GM23338 (cell line): ENCODE data around the gene GPR4.

ENCODE experiments used
- CREB1 ChIP-seq: fragments of 250-450 bp; sonication (Bioruptor Pico); IDR thresholded peaks from 2 replicates; pipeline ENCODE4 v1.5.0; 2020; ENCODE audit warnings: low read depth, mild to moderate bottlenecking, moderate library complexity
- CTCF ChIP-seq, 2 experiments: fragments of 200-600 bp in 1 of 2; sonication (generic) in 1 of 2; conservative IDR thresholded peaks; 2 replicates each; pipeline versions ENCODE4 v1.5.1 to v1.6.1; 2016 to 2017; ENCODE audit warnings: antibody characterized with exemption in 2 of 2, low read depth in 2 of 2, mild to moderate bottlenecking in 2 of 2, moderate library complexity in 1 of 2
- EZH2 ChIP-seq: fragments of 200-600 bp; sonication (generic); IDR thresholded peaks from one replicate; pipeline ENCODE4 v1.8.0; 2017; ENCODE audit warnings: antibody characterized with exemption, mild to moderate bottlenecking, low read depth; ENCODE audit not compliant: unreplicated experiment
- EZH2phosphoT487 ChIP-seq: fragments of 200-600 bp; sonication (generic); IDR thresholded peaks from one replicate; pipeline ENCODE4 v1.8.1; 2018; ENCODE audit warnings: antibody characterized with exemption; ENCODE audit not compliant: unreplicated experiment
- JUNB ChIP-seq: IDR thresholded peaks from one replicate; pipeline ENCODE4 v1.6.1; 2016; ENCODE audit warnings: antibody characterized with exemption; ENCODE audit not compliant: unreplicated experiment
- POLR2AphosphoS5 ChIP-seq: IDR thresholded peaks from 2 replicates; pipeline ENCODE4 v1.6.1; 2016; ENCODE audit warnings: antibody characterized with exemption, low read depth
- REST ChIP-seq: IDR thresholded peaks from one replicate; pipeline ENCODE4 v1.6.1; 2018; ENCODE audit warnings: antibody characterized with exemption; ENCODE audit not compliant: unreplicated experiment
- STAT1 ChIP-seq: IDR thresholded peaks from one replicate; pipeline ENCODE4 v1.6.1; 2016; ENCODE audit warnings: antibody characterized with exemption; ENCODE audit not compliant: unreplicated experiment
- TF ChIP-seq, protein P1 (sequence below): fragments of 250-450 bp; sonication (Bioruptor Pico); IDR thresholded peaks from 2 replicates; pipeline ENCODE4 v1.5.0; 2020; ENCODE audit warnings: mild to moderate bottlenecking, moderate library complexity

DNA sequence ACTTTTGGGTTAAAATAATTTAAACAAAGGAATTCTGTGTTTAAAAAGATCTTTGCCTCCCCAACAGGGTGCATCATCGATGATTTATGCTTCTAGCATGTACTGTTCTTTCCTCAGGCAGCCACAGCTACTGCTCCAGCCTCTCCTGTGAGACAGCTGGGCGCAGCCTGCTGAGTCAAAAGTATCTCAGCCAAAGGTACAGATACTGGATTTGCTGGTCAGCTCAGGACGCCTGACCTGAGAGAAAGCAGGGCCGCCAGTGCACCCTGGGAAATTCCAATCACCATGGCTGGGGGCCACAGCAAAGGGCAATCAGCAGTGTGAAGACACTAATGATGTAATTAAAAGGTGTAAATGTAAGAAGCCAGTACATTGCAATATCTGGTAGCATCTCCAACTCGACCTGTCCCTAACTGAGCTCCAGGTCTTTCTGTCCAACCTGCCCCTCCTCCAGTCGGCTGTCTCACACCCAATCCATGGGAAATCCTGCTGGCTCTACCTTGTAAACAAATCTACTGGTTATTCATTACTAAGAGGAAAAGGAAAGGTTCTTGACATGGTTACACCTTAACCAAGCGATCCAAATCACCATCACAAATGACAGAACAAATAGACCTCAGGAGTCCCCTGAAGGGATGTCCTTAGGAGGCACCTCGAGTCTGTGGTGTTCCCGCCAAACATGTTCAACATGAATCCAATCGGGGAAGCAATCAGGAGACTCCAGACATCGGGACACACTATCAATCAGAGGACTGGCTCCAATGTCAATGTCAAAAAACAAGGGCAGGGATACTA lies 24.7 kb downstream of the GPR4 start:
- no peak for TF ChIP-seq CTCF (conservative IDR thresholded peaks at IDR 0.05; ENCODE audit: low read depth in 2 of 2)
- TF ChIP-seq POLR2AphosphoS5: no peak
- TF ChIP-seq JUNB: no peak
- no peak for TF ChIP-seq REST
- TF ChIP-seq EZH2phosphoT487: no peak
- TF ChIP-seq EZH2: no peak
- no peak for TF ChIP-seq CREB1 (CRISPR knock-in tag)
- TF ChIP-seq STAT1: no peak
- TF ChIP-seq, protein P1, sequence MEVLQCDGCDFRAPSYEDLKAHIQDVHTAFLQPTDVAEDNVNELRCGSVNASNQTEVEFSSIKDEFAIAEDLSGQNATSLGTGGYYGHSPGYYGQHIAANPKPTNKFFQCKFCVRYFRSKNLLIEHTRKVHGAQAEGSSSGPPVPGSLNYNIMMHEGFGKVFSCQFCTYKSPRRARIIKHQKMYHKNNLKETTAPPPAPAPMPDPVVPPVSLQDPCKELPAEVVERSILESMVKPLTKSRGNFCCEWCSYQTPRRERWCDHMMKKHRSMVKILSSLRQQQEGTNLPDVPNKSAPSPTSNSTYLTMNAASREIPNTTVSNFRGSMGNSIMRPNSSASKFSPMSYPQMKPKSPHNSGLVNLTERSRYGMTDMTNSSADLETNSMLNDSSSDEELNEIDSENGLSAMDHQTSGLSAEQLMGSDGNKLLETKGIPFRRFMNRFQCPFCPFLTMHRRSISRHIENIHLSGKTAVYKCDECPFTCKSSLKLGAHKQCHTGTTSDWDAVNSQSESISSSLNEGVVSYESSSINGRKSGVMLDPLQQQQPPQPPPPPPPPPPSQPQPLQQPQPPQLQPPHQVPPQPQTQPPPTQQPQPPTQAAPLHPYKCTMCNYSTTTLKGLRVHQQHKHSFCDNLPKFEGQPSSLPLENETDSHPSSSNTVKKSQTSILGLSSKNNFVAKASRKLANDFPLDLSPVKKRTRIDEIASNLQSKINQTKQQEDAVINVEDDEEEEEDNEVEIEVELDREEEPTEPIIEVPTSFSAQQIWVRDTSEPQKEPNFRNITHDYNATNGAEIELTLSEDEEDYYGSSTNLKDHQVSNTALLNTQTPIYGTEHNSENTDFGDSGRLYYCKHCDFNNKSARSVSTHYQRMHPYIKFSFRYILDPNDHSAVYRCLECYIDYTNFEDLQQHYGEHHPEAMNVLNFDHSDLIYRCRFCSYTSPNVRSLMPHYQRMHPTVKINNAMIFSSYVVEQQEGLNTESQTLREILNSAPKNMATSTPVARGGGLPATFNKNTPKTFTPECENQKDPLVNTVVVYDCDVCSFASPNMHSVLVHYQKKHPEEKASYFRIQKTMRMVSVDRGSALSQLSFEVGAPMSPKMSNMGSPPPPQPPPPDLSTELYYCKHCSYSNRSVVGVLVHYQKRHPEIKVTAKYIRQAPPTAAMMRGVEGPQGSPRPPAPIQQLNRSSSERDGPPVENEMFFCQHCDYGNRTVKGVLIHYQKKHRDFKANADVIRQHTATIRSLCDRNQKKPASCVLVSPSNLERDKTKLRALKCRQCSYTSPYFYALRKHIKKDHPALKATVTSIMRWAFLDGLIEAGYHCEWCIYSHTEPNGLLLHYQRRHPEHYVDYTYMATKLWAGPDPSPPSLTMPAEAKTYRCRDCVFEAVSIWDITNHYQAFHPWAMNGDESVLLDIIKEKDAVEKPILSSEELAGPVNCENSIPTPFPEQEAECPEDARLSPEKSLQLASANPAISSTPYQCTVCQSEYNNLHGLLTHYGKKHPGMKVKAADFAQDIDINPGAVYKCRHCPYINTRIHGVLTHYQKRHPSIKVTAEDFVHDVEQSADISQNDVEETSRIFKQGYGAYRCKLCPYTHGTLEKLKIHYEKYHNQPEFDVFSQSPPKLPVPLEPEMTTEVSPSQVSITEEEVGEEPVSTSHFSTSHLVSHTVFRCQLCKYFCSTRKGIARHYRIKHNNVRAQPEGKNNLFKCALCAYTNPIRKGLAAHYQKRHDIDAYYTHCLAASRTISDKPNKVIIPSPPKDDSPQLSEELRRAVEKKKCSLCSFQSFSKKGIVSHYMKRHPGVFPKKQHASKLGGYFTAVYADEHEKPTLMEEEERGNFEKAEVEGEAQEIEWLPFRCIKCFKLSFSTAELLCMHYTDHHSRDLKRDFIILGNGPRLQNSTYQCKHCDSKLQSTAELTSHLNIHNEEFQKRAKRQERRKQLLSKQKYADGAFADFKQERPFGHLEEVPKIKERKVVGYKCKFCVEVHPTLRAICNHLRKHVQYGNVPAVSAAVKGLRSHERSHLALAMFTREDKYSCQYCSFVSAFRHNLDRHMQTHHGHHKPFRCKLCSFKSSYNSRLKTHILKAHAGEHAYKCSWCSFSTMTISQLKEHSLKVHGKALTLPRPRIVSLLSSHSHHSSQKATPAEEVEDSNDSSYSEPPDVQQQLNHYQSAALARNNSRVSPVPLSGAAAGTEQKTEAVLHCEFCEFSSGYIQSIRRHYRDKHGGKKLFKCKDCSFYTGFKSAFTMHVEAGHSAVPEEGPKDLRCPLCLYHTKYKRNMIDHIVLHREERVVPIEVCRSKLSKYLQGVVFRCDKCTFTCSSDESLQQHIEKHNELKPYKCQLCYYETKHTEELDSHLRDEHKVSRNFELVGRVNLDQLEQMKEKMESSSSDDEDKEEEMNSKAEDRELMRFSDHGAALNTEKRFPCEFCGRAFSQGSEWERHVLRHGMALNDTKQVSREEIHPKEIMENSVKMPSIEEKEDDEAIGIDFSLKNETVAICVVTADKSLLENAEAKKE (CRISPR knock-in tag): no peak
